ENCODE data around the gene LMO3.

DNA sequence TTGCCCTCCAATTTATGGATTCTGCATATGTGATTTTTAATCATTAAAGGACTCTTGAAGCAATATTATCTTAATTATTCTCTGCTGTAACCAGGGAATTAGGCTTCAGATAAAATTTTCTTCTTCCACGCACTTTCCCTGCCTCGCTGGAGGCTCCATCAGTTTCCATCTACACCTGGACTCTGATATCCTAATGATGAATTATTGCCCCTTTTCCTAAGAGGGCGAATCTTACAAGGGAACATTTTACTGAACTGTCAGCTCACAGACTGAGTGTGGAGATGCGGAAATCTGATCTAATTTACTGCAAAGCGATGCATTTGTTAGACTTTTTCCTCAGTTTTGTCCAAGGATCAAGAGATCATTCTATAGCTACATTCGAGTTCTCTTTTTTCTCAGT is 43.0 kb downstream of the LMO3 start:
- TF ChIP-seq GATA2 (IDR thresholded peaks at IDR 0.05; ENCODE audit: low read depth, low read length) (no peak), GATA3 (IDR thresholded peaks at IDR 0.05; ENCODE audit: low read depth, low read length) (no peak)

All from SH-SY5Y (cell line).